Hepatocyte (in vitro differentiated cells): ENCODE measurements around the gene CEP131.

Source experiments
- EZH2 ChIP-seq: fragments of 200-600 bp; sonication (generic); IDR thresholded peaks from 2 replicates; pipeline ENCODE4 v1.6.1; 2016; ENCODE audit warnings: antibody characterized with exemption, mild to moderate bottlenecking, borderline replicate concordance
- TF ChIP-seq, protein P1 (sequence below): fragments of 200-600 bp; sonication (generic); IDR thresholded peaks from 2 replicates; pipeline ENCODE4 v1.5.1; 2016; ENCODE audit warnings: antibody characterized with exemption, mild to moderate bottlenecking; ENCODE audit not compliant: poor library complexity

DNA sequence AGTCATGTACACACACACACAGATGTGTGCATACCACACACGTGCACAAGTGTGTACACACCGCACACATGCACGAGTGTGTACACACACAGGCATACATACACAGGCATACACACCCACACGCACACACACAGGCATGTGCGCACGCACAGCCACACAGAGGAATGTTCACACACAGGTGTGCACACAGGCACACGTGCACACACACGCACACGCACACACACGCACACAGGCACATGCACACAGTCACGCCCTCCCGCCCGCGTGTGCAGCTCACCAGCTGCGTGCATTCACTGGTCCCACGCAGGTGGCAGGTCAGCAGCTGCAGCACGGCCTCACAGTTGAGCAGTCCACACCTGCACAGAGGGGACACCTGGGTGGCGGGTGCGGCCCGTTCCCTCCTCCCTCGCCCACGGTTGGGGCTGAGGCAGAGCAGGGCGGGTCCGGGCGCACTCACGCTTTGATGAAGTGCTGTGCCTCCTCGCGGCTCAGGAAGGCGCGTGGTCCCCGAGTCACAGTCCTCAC, 8.4 kb upstream of the CEP131 start:
- TF ChIP-seq, protein P1, sequence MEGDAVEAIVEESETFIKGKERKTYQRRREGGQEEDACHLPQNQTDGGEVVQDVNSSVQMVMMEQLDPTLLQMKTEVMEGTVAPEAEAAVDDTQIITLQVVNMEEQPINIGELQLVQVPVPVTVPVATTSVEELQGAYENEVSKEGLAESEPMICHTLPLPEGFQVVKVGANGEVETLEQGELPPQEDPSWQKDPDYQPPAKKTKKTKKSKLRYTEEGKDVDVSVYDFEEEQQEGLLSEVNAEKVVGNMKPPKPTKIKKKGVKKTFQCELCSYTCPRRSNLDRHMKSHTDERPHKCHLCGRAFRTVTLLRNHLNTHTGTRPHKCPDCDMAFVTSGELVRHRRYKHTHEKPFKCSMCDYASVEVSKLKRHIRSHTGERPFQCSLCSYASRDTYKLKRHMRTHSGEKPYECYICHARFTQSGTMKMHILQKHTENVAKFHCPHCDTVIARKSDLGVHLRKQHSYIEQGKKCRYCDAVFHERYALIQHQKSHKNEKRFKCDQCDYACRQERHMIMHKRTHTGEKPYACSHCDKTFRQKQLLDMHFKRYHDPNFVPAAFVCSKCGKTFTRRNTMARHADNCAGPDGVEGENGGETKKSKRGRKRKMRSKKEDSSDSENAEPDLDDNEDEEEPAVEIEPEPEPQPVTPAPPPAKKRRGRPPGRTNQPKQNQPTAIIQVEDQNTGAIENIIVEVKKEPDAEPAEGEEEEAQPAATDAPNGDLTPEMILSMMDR: no peak
- no peak for TF ChIP-seq EZH2
